ENCODE data around the gene SCAMP2. TPM values are rescaled to one million over a fixed set of nuclear protein-coding genes. Genes with fewer than 3 reads are reported as not detected.

Gene SCAMP2
- polyA plus RNA-seq, 1 donor from 2014 or later = 4.5 TPM

GRCh38 chr15:74840851-74841775 is 32.1 kb downstream of the SCAMP2 start:
- H3F3A ChIP-seq (ENCODE audit: insufficient read depth, low read length, poor library complexity, severe bottlenecking) = no peaks in the 10 kb centered on the region
- no peaks in the 10 kb centered on the region for H3K9me3 ChIP-seq (ENCODE audit: low read length)
- no peaks in the 10 kb centered on the region for H3K9me2 ChIP-seq (ENCODE audit: insufficient read depth, low read length)
- H3K27ac ChIP-seq (ENCODE audit: low read length) = no peak overlapping the region
- no peaks in the 10 kb centered on the region for H3K79me2 ChIP-seq (replicated peaks; ENCODE audit: insufficient read depth, low read length)
- H3K4me2 ChIP-seq (ENCODE audit: low read length) = peak overlapping the region; percentile 25
- H3K36me3 ChIP-seq (ENCODE audit: insufficient read depth, low read length) = no peaks in the 10 kb centered on the region
- H3K4me3 ChIP-seq (ENCODE audit: low read length) = peak overlapping the region; percentile 99
- H4K20me1 ChIP-seq (ENCODE audit: insufficient read depth) = no peaks in the 10 kb centered on the region
- TF ChIP-seq MXI1 (conservative IDR thresholded peaks at IDR 0.05; ENCODE audit: poor library complexity, severe bottlenecking) (no peak), RAD21 (conservative IDR thresholded peaks at IDR 0.05) (no peak), EP300 (conservative IDR thresholded peaks at IDR 0.05; ENCODE audit: poor library complexity, severe bottlenecking) (no peak), POLR2AphosphoS5 (IDR thresholded peaks at IDR 0.05) (no peak), EZH2 (IDR thresholded peaks at IDR 0.05; ENCODE audit: borderline replicate concordance, insufficient read depth, low read length, poor library complexity, severe bottlenecking) (no peak), SMC3 (conservative IDR thresholded peaks at IDR 0.05; ENCODE audit: poor library complexity) (no peak), CTCF (IDR thresholded peaks at IDR 0.05; ENCODE audit: poor library complexity, severe bottlenecking) (no peak), REST (IDR thresholded peaks at IDR 0.05; ENCODE audit: borderline replicate concordance) (no peak), TAF1 (IDR thresholded peaks at IDR 0.05; ENCODE audit: low read depth) (no peak)
- H2AFZ ChIP-seq (ENCODE audit: low read depth, low read length) = no peak overlapping the region
- H3K9ac ChIP-seq (ENCODE audit: low read length) = no peak overlapping the region
- no peaks in the 10 kb centered on the region for H3K27me3 ChIP-seq (ENCODE audit: insufficient read depth, low read depth, low read length)

- no peaks in the 10 kb centered on the region for H3K36me3 ChIP-seq (ENCODE audit: insufficient read depth, low read length)
- no peak overlapping the region for H3K9ac ChIP-seq (ENCODE audit: low read length)
- H3K4me3 ChIP-seq (ENCODE audit: low read length) = no peak overlapping the region
Measured at GRCh38 chr15:74839526-74840395, 33.4 kb downstream of the SCAMP2 start.

More at GRCh38 chr15:74839526-74840395, 33.4 kb downstream of the SCAMP2 start:
- Histone ChIP-seq H3K79me2 (replicated peaks; ENCODE audit: insufficient read depth, low read length) (no peaks in the 10 kb centered on the region), H3K27me3 (ENCODE audit: insufficient read depth, low read depth, low read length) (no peaks in the 10 kb centered on the region), H3F3A (ENCODE audit: insufficient read depth, low read length, poor library complexity, severe bottlenecking) (no peaks in the 10 kb centered on the region), H3K27ac (ENCODE audit: low read length) (no peak overlapping the region), H3K9me3 (ENCODE audit: low read length) (no peaks in the 10 kb centered on the region), H3K9me2 (ENCODE audit: insufficient read depth, low read length) (no peaks in the 10 kb centered on the region), H4K20me1 (ENCODE audit: insufficient read depth) (no peaks in the 10 kb centered on the region), H3K4me2 (ENCODE audit: low read length) (no peak overlapping the region), H2AFZ (ENCODE audit: low read depth, low read length) (no peak overlapping the region)
- TF ChIP-seq EZH2 (IDR thresholded peaks at IDR 0.05; ENCODE audit: borderline replicate concordance, insufficient read depth, low read length, poor library complexity, severe bottlenecking) (no peak), CTCF (IDR thresholded peaks at IDR 0.05; ENCODE audit: poor library complexity, severe bottlenecking) (no peak), EP300 (conservative IDR thresholded peaks at IDR 0.05; ENCODE audit: poor library complexity, severe bottlenecking) (no peak), MXI1 (conservative IDR thresholded peaks at IDR 0.05; ENCODE audit: poor library complexity, severe bottlenecking) (no peak), SMC3 (conservative IDR thresholded peaks at IDR 0.05; ENCODE audit: poor library complexity) (no peak), TAF1 (IDR thresholded peaks at IDR 0.05; ENCODE audit: low read depth) (no peak), REST (IDR thresholded peaks at IDR 0.05; ENCODE audit: borderline replicate concordance) (no peak), POLR2AphosphoS5 (IDR thresholded peaks at IDR 0.05) (no peak), RAD21 (conservative IDR thresholded peaks at IDR 0.05) (no peak)
